ENCODE measurements around the gene UGT2B17. TPM values are rescaled to one million over a fixed set of nuclear protein-coding genes. Genes with fewer than 3 reads are reported as not detected.
"Not testable (repeated sequence)": the region's sequence is repeated elsewhere in the genome, so short reads cannot be mapped to it uniquely, and the experiment has no call there.

UGT2B17 gene
- total and polyA plus RNA-seq, 2 of the 13 experiments (the other 11 are each of a cell fraction or from before 2014, with no cell fraction given) = not detected

DNA sequence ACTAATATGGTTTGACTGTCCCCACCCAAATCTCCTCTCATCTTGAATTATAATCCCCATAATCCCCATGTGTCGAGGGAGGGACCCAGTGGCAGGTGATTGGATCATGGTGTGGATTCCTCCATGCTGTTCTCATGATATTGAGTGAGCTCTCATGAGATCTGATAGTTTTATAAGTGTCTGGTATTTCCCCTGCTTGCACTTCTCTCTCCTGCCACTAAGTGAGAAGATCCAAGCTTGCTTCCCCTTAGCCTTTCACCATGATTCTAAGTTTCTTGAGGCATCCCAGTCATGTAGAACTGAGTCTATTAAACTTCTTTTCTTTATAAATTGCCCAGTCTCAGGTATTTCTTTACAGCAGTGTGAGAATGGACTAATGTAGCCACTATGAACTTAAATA, 9.8 kb downstream of the UGT2B17 start:
- H3K27me3 ChIP-seq (ENCODE audit: control insufficient read depth in 1 of 2, insufficient read depth in 2 of 2, low read length in 2 of 2); DNase-seq (ENCODE audit: low spot score); H3K36me3 ChIP-seq (replicated peaks in 1 of 2; ENCODE audit: control insufficient read depth in 1 of 2, insufficient read depth in 2 of 2, low read length in 2 of 2); H2AFZ ChIP-seq (ENCODE audit: low read length); H3K9me3 ChIP-seq (ENCODE audit: low read length); in situ Hi-C loops (cut with HindIII; ENCODE audit: extremely low pct_ligation_motif_present, low pct_unique_long_range_greater_than_20kb); H3K27ac ChIP-seq (ENCODE audit: extremely low read length, insufficient read depth, low read length); intact Hi-C loops (cut with micrococcal nuclease; ENCODE audit: unreplicated experiment); H3K4me2 ChIP-seq (ENCODE audit: low read depth, low read length); POLR2A ChIA-PET; ATAC-seq; H3K4me3 ChIP-seq (replicated peaks in 1 of 3; ENCODE audit: insufficient read depth in 1 of 3, low read depth in 2 of 3, low read length in 3 of 3); CTCF ChIA-PET (ENCODE audit: low intra/inter-chr PET ratio, low total read pairs); H3K9ac ChIP-seq (ENCODE audit: insufficient read depth, low read depth, low read length); FAIRE-seq; BruUV-seq (replicated peaks); H3K4me1 ChIP-seq (ENCODE audit: insufficient read depth, low read length); H4K20me1 ChIP-seq (ENCODE audit: insufficient read depth, low read length); H3K79me2 ChIP-seq (ENCODE audit: insufficient read depth, low read length): not testable (repeated sequence)
- WGBS (ENCODE audit: low lambda C conversion rate) = 83% methylated on average over 1 of the region's 1 CpG

DNA sequence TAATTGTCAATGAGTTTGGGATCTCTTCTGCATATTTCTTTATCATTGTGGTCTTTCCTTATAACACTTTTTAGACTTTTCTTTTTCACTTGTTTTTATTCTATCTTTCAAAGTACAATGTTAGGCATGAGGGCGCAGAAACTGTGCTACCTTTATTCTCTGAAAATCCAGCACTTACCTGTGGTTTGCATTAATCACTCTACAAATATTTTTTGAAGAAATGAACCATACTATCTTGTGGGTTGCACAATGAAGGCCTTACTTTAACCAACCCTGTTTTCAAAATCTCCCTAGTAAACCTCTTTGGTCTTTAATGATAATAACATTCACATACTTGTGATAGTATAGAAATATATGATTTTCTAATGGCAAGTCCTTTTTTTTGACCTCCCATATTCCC, 11.0 kb downstream of the UGT2B17 start:
- H3K4me1 ChIP-seq (ENCODE audit: insufficient read depth, low read length); H3K27ac ChIP-seq (ENCODE audit: extremely low read length, insufficient read depth, low read length); H2AFZ ChIP-seq (ENCODE audit: low read length); FAIRE-seq; DNase-seq (ENCODE audit: low spot score); H3K9ac ChIP-seq (ENCODE audit: insufficient read depth, low read depth, low read length); in situ Hi-C loops (cut with HindIII; ENCODE audit: extremely low pct_ligation_motif_present, low pct_unique_long_range_greater_than_20kb); POLR2A ChIA-PET; intact Hi-C loops (cut with micrococcal nuclease; ENCODE audit: unreplicated experiment); CTCF ChIA-PET (ENCODE audit: low intra/inter-chr PET ratio, low total read pairs); H3K27me3 ChIP-seq (ENCODE audit: control insufficient read depth in 1 of 2, insufficient read depth in 2 of 2, low read length in 2 of 2); H3K9me3 ChIP-seq (ENCODE audit: low read length); H3K4me3 ChIP-seq (replicated peaks in 1 of 3; ENCODE audit: insufficient read depth in 1 of 3, low read depth in 2 of 3, low read length in 3 of 3); ATAC-seq; H3K79me2 ChIP-seq (ENCODE audit: insufficient read depth, low read length); H4K20me1 ChIP-seq (ENCODE audit: insufficient read depth, low read length); H3K36me3 ChIP-seq (replicated peaks in 1 of 2; ENCODE audit: control insufficient read depth in 1 of 2, insufficient read depth in 2 of 2, low read length in 2 of 2); BruUV-seq (replicated peaks); H3K4me2 ChIP-seq (ENCODE audit: low read depth, low read length): not testable (repeated sequence)
- WGBS (ENCODE audit: low lambda C conversion rate) = 95% methylated on average over 1 of the region's 1 CpG

DNA sequence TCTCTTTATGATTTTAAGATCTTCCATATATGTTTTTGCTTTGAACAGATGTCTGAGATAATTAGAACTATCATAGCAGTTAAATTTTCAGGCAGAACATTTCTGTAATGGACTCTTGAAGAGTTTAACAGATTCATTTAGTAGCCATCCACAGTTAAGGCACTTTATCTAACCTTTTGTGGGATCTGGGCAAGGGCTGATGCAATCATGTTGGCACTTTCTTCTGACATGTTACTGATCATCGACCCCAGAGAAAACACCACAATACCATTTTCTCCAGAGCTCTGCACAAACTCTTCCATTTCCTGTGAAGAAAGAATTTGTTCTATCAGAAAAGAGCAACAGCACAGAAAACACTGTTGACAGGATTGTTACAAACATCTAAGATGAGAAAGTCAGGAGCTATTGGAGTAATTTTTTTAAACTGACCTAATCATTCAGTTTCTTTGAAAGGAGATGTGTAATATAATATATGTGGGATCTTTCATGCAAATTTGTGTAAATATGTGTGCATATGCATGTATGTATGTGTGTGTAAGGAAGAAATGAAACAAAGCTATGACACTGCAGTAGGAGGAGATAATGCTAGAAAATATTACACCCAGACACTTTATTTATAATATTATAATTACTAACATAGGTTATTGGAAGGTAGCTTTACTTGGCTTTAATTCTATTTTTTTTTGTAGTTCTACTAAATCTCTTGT, 15.6 kb downstream of the UGT2B17 start:
- in situ Hi-C loops (cut with HindIII; ENCODE audit: extremely low pct_ligation_motif_present, low pct_unique_long_range_greater_than_20kb); H3K79me2 ChIP-seq (ENCODE audit: insufficient read depth, low read length); FAIRE-seq; H3K4me3 ChIP-seq (replicated peaks in 1 of 3; ENCODE audit: insufficient read depth in 1 of 3, low read depth in 2 of 3, low read length in 3 of 3); H3K4me2 ChIP-seq (ENCODE audit: low read depth, low read length); H3K9me3 ChIP-seq (ENCODE audit: low read length); H2AFZ ChIP-seq (ENCODE audit: low read length); DNase-seq (ENCODE audit: low spot score); H3K36me3 ChIP-seq (replicated peaks in 1 of 2; ENCODE audit: control insufficient read depth in 1 of 2, insufficient read depth in 2 of 2, low read length in 2 of 2); H4K20me1 ChIP-seq (ENCODE audit: insufficient read depth, low read length); BruUV-seq (replicated peaks); H3K9ac ChIP-seq (ENCODE audit: insufficient read depth, low read depth, low read length); CTCF ChIA-PET (ENCODE audit: low intra/inter-chr PET ratio, low total read pairs); intact Hi-C loops (cut with micrococcal nuclease; ENCODE audit: unreplicated experiment); H3K27ac ChIP-seq (ENCODE audit: extremely low read length, insufficient read depth, low read length); POLR2A ChIA-PET; H3K27me3 ChIP-seq (ENCODE audit: control insufficient read depth in 1 of 2, insufficient read depth in 2 of 2, low read length in 2 of 2); ATAC-seq; H3K4me1 ChIP-seq (ENCODE audit: insufficient read depth, low read length): not testable (repeated sequence)
- WGBS (ENCODE audit: low lambda C conversion rate) = no CpG with 5 or more reads among the region's 1 CpG

Measured in HepG2 (cell line).